Trophoblast cell (in vitro differentiated cells and primary cell): ENCODE measurements around the gene GPC3.
A peak's percentile ranks its signal among the peaks of the same experiment; 100 is the strongest.

Experiments used
- DNase-seq, 2 donors: peaks; one replicate each; pipeline ENCODE4 v3.0.0-alpha.2; 2016
- H2AFZ ChIP-seq: 2 replicates; pipeline ENCODE4 v1.6.1; 2013; ENCODE audit warnings: low read length, moderate library complexity, mild to moderate bottlenecking; ENCODE audit not compliant: insufficient read depth, poor library complexity
- H2AK5ac ChIP-seq: 2 replicates; pipeline ENCODE4 v1.6.1; 2013; ENCODE audit warnings: mild to moderate bottlenecking, low read length
- H2BK120ac ChIP-seq: 2 replicates; pipeline ENCODE4 v1.6.1; 2013; ENCODE audit warnings: low read length, mild to moderate bottlenecking, moderate library complexity; ENCODE audit not compliant: insufficient read depth, poor library complexity
- H2BK12ac ChIP-seq: 2 replicates; pipeline ENCODE4 v1.6.1; 2013; ENCODE audit warnings: mild to moderate bottlenecking, low read length, moderate library complexity
- H2BK5ac ChIP-seq: 2 replicates; pipeline ENCODE4 v1.6.1; 2013; ENCODE audit warnings: low read length, low read depth, moderate library complexity, mild to moderate bottlenecking; ENCODE audit not compliant: poor library complexity
- H3K14ac ChIP-seq: 2 replicates; pipeline ENCODE4 v1.6.1; 2013; ENCODE audit warnings: mild to moderate bottlenecking, low read length
- H3K18ac ChIP-seq: 2 replicates; pipeline ENCODE4 v1.6.1; 2013; ENCODE audit warnings: mild to moderate bottlenecking, low read length
- H3K23ac ChIP-seq: 2 replicates; pipeline ENCODE4 v1.6.1; 2013; ENCODE audit warnings: low read length
- H3K27ac ChIP-seq: 2 replicates; pipeline ENCODE4 v1.5.1; 2013; ENCODE audit warnings: low read depth, mild to moderate bottlenecking, inconsistent platforms, low read length, moderate library complexity
- H3K27me3 ChIP-seq: 2 replicates; pipeline ENCODE4 v1.6.1; 2013; ENCODE audit warnings: inconsistent platforms, mild to moderate bottlenecking, low read length, moderate library complexity; ENCODE audit not compliant: insufficient read depth
- H3K36me3 ChIP-seq, 2 experiments: 1 replicate in 1 of 2; 2 replicates in 1 of 2; pipeline ENCODE4 v1.6.1; 2013; ENCODE audit warnings: low read length in 2 of 2, mild to moderate bottlenecking in 2 of 2, moderate library complexity in 1 of 2; ENCODE audit not compliant: insufficient read depth in 2 of 2, control insufficient read depth in 1 of 2
- H3K4ac ChIP-seq: 2 replicates; pipeline ENCODE4 v1.6.1; 2013; ENCODE audit warnings: low read depth, mild to moderate bottlenecking, low read length, moderate library complexity
- H3K4me1 ChIP-seq, 2 experiments: 1 replicate in 1 of 2; 2 replicates in 1 of 2; pipeline ENCODE4 v1.6.1; 2013; ENCODE audit warnings: low read length in 2 of 2, mild to moderate bottlenecking in 2 of 2, moderate library complexity in 1 of 2; ENCODE audit not compliant: insufficient read depth in 2 of 2, control insufficient read depth in 1 of 2
- H3K4me2 ChIP-seq: 2 replicates; pipeline ENCODE4 v1.6.1; 2013; ENCODE audit warnings: inconsistent platforms, mild to moderate bottlenecking, low read length, moderate library complexity
- H3K4me3 ChIP-seq: 2 replicates; pipeline ENCODE4 v1.5.1; 2013; ENCODE audit warnings: mild to moderate bottlenecking, low read depth, low read length, inconsistent platforms
- H3K79me1 ChIP-seq: one replicate; pipeline ENCODE4 v1.6.1; 2013; ENCODE audit warnings: low read length
- H3K79me2 ChIP-seq: 2 replicates; pipeline ENCODE4 v1.6.1; 2013; ENCODE audit warnings: low read length, mild to moderate bottlenecking; ENCODE audit not compliant: control insufficient read depth, insufficient read depth, poor library complexity
- H3K9ac ChIP-seq: 2 replicates; pipeline ENCODE4 v1.6.1; 2013; ENCODE audit warnings: mild to moderate bottlenecking, low read length
- H3K9me3 ChIP-seq: 2 replicates; pipeline ENCODE4 v1.6.1; 2013; ENCODE audit warnings: low read depth, mild to moderate bottlenecking, control low read depth, inconsistent platforms, low read length; ENCODE audit not compliant: insufficient read depth
- H4K12ac ChIP-seq: 2 replicates; pipeline ENCODE4 v1.6.1; 2013; ENCODE audit warnings: low read depth, mild to moderate bottlenecking, low read length, moderate library complexity
- H4K8ac ChIP-seq: 2 replicates; pipeline ENCODE4 v1.6.1; 2013; ENCODE audit warnings: low read depth, mild to moderate bottlenecking, low read length, moderate library complexity
- H4K91ac ChIP-seq: one replicate; pipeline ENCODE4 v1.6.1; 2013; ENCODE audit warnings: low read depth, mild to moderate bottlenecking, low read length, moderate library complexity
- WGBS: extraction: QIAGEN DNeasy Blood & Tissue Kit; methylation state at CpG from one replicate; pipeline ENCODE4 v1.1.7; 2013; ENCODE audit warnings: missing lambda C conversion rate; ENCODE audit not compliant: insufficient read length, insufficient coverage; ENCODE audit errors: extremely low coverage; 5-methylcytosine and 5-hydroxymethylcytosine counted together

Gene GPC3

DNA sequence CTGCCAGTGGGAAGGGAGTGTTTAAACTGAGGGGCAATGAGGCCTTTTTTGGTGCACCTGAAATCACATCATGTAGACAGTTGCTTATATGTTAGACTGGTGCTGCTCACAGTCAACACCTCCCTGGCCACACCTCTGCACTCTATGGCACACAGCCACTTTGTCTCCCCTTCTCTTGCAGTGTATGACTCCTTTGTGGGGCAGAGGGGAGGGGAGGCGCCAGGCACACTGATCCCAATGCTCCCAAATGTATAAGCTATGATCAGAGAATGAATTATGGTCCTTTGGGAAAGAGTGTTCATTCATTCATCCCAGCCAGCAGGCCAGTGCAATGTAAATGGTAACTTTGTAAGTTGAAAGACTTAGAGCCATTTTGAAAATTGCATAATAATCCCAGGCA lies 4.6 kb upstream of the GPC3 start:
- no CpG with 5 or more reads among the region's 1 CpG for whole genome bisulfite sequencing
- Histone ChIP-seq H3K18ac (no peak overlapping the region), H3K23ac (no peak overlapping the region), H3K14ac (no peak overlapping the region), H3K9me3 (no peaks in the 10 kb centered on the region), H4K12ac (no peak overlapping the region), H2BK12ac (no peak overlapping the region), H4K91ac (no peak overlapping the region), H3K79me1 (no peaks in the 10 kb centered on the region), H3K4me1 (peaks cover 10% of the 10 kb centered on the region in 2 experiments), H3K79me2 (no peaks in the 10 kb centered on the region), H3K9ac (no peak overlapping the region), H3K4me2 (no peak overlapping the region), H2AK5ac (no peak overlapping the region), H3K36me3 (no peaks in the 10 kb centered on the region), H2AFZ (no peak overlapping the region), H3K4me3 (no peak overlapping the region), H3K4ac (no peak overlapping the region), H3K27me3 (peaks cover 3% of the 10 kb centered on the region), H4K8ac (no peak overlapping the region), H3K27ac (no peak overlapping the region), H2BK5ac (no peak overlapping the region), H2BK120ac (peak overlapping the region; percentile 27)
- DNase-seq: no peak

DNA sequence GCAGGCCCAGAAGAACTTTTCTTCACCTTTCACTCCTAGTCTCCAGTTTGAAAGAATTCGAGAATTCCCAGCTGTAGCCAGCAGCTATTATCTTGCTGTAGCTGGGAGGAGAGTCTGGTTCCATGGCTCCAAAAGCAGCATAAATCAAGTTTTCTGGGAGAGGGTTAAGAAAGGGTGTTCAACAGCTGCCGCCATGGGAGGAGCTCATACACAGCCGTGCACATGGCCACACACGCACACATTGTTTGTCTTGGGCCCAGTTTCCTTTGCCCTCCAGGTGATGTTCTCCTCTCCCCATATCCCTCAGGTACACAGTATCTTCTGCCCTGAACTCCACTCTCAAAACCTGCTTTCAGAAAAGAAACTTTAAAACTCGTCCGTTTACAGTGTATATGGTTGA lies 4.1 kb upstream of the GPC3 start:
- H2BK12ac ChIP-seq: no peak overlapping the region
- H3K4me1 ChIP-seq: peaks cover 14 to 15% of the 10 kb centered on the region in 2 experiments
- no peak overlapping the region for H3K4me2 ChIP-seq
- peaks cover 8% of the 10 kb centered on the region for H3K27me3 ChIP-seq
- H3K9me3 ChIP-seq: no peaks in the 10 kb centered on the region
- H3K4ac ChIP-seq: no peak overlapping the region
- no peak overlapping the region for H3K23ac ChIP-seq
- H4K12ac ChIP-seq: no peak overlapping the region
- no peak overlapping the region for H3K14ac ChIP-seq
- DNase-seq: no peak
- H3K4me3 ChIP-seq: no peak overlapping the region
- H4K91ac ChIP-seq: no peak overlapping the region
- H3K27ac ChIP-seq: peak overlapping the region; percentile 34
- H2AK5ac ChIP-seq: no peak overlapping the region
- H3K9ac ChIP-seq: no peak overlapping the region
- WGBS: no CpG with 5 or more reads among the region's 6 CpGs
- H3K36me3 ChIP-seq: no peaks in the 10 kb centered on the region
- H2AFZ ChIP-seq: no peak overlapping the region
- H2BK5ac ChIP-seq: no peak overlapping the region
- no peaks in the 10 kb centered on the region for H3K79me1 ChIP-seq
- no peak overlapping the region for H4K8ac ChIP-seq
- H3K79me2 ChIP-seq: no peaks in the 10 kb centered on the region
- H2BK120ac ChIP-seq: no peak overlapping the region
- H3K18ac ChIP-seq: no peak overlapping the region

DNA sequence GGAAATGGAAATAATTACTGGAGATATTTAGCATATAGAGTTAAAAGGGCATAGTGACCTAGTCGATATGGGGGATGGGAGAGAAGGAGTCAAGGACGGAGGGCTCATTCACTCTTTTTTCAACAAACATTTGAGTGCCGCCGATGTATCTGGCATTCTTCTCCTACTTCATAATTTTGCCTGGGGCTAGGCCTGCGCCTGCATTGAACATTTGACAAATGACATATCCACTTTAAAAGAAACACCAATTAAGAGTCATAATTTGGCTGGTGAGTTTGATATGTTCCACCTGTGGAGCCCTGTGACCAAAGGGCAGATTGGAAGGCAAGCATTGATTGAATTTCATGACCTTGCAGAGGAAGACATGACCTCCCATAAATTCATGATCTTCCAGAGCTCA lies 2.6 kb upstream of the GPC3 start:
- H2BK120ac ChIP-seq: no peak overlapping the region
- H3K79me2 ChIP-seq: no peaks in the 10 kb centered on the region
- no peak overlapping the region for H2AFZ ChIP-seq
- H3K27me3 ChIP-seq: peaks cover 18% of the 10 kb centered on the region
- peaks cover 14 to 17% of the 10 kb centered on the region in 2 experiments for H3K4me1 ChIP-seq
- peak in 1 of 2 donors; percentile 69 for DNase-seq
- no peak overlapping the region for H4K91ac ChIP-seq
- H3K14ac ChIP-seq: no peak overlapping the region
- no peak overlapping the region for H4K12ac ChIP-seq
- H2AK5ac ChIP-seq: no peak overlapping the region
- H3K18ac ChIP-seq: no peak overlapping the region
- no peak overlapping the region for H2BK5ac ChIP-seq
- no peak overlapping the region for H3K23ac ChIP-seq
- H3K36me3 ChIP-seq: no peaks in the 10 kb centered on the region
- H3K4me3 ChIP-seq: no peak overlapping the region
- H3K79me1 ChIP-seq: no peaks in the 10 kb centered on the region
- no peak overlapping the region for H4K8ac ChIP-seq
- no peak overlapping the region for H3K4ac ChIP-seq
- H3K27ac ChIP-seq: no peak overlapping the region
- no peaks in the 10 kb centered on the region for H3K9me3 ChIP-seq
- no peak overlapping the region for H3K9ac ChIP-seq
- H2BK12ac ChIP-seq: no peak overlapping the region
- no CpG with 5 or more reads among the region's 5 CpGs for WGBS
- H3K4me2 ChIP-seq: no peak overlapping the region

DNA sequence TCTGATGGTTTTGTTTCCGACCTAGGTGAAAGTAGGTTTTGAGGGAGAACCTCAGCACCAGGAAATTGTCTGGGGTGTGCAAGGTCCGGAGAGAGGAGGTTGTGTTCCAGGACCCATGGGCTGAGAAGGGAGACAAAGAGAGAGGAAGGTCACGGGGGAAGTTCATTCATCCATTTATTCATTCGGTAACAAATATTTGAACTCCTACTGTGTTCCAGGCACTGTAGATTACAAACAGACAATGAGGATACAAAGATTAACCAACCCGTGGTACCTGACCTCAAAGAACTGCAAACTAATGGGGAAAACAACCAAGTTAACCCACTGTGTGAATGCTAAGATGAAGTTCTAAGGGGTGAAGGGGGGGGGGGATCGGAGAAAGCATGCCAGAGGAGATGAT lies 1.8 kb upstream of the GPC3 start:
- H3K27ac ChIP-seq: no peak overlapping the region
- no peaks in the 10 kb centered on the region for H3K79me2 ChIP-seq
- no peak overlapping the region for H3K14ac ChIP-seq
- H3K9ac ChIP-seq: no peak overlapping the region
- no peak overlapping the region for H3K23ac ChIP-seq
- no peaks in the 10 kb centered on the region for H3K36me3 ChIP-seq
- no peak overlapping the region for H2BK12ac ChIP-seq
- no peak overlapping the region for H2BK5ac ChIP-seq
- H3K18ac ChIP-seq: no peak overlapping the region
- WGBS: no CpG with 5 or more reads among the region's 6 CpGs
- no peaks in the 10 kb centered on the region for H3K9me3 ChIP-seq
- no peak overlapping the region for H4K91ac ChIP-seq
- H2BK120ac ChIP-seq: peak overlapping the region; percentile 53
- no peak overlapping the region for H3K4me3 ChIP-seq
- H4K8ac ChIP-seq: no peak overlapping the region
- no peak overlapping the region for H2AFZ ChIP-seq
- no peak overlapping the region for H3K4ac ChIP-seq
- no peaks in the 10 kb centered on the region for H3K79me1 ChIP-seq
- H3K4me2 ChIP-seq: no peak overlapping the region
- peaks cover 14 to 17% of the 10 kb centered on the region in 2 experiments for H3K4me1 ChIP-seq
- H2AK5ac ChIP-seq: no peak overlapping the region
- DNase-seq: no peak
- no peak overlapping the region for H4K12ac ChIP-seq
- H3K27me3 ChIP-seq: peaks cover 18% of the 10 kb centered on the region
